Dermis lymphatic vessel endothelial cell (primary cell): ENCODE data around the gene SIGLEC8. TPM values are rescaled to one million over a fixed set of nuclear protein-coding genes. Genes with fewer than 3 reads are reported as not detected.

Experiments
- total RNA-seq: library from RNA; depleted of rRNA; stranded (reverse); fragments of >200 nt; gene quantifications from 2 replicates; pipeline ENCODE4 v1.2.1, GENCODE V29; 2014

The SIGLEC8 gene
- not detected in 2 replicates for total RNA-seq

GRCh38 chr19:51458051-51458645 lies at the start of gene SIGLEC8:
TSS of gene SIGLEC8 (minus strand) at chr19:51458454. CDS start at chr19:51458387, 67 bp downstream.

GRCh38 chr19:51501594-51502263 lies 43.5 kb upstream of the SIGLEC8 start, which contains the start of gene SIGLEC12:
TSS of gene SIGLEC12 (minus strand) at chr19:51501800. CDS start at chr19:51501733, 67 bp downstream.

GRCh38 chr19:51478381-51479234 lies 20.4 kb upstream of the SIGLEC8 start, which contains the start of gene CEACAM18:
TSS of gene CEACAM18 (plus strand) at chr19:51478539.

GRCh38 chr19:51417107-51417809 lies 41.0 kb downstream of the SIGLEC8 start, which contains the start of gene SIGLEC10:
TSS of gene SIGLEC10 (minus strand) at chr19:51417642. CDS start at chr19:51417581, 61 bp downstream.

Other genes starting within 250 kb of the SIGLEC8 start
- not detected in 2 replicates for gene CD33, start 233.4 kb downstream of the SIGLEC8 start, total RNA-seq
- not detected in 2 replicates for gene SIGLECL1, start 207.4 kb downstream of the SIGLEC8 start, total RNA-seq
- gene IGLON5, start 146.8 kb downstream of the SIGLEC8 start, total RNA-seq: not detected in 2 replicates
- 0.09 and 0.11 TPM in 2 replicates for gene VSIG10L, start 116.3 kb downstream of the SIGLEC8 start, total RNA-seq
- 82.4 and 84.5 TPM in 2 replicates for gene ETFB, start 92.1 kb downstream of the SIGLEC8 start, total RNA-seq
- gene CLDND2, start 89.5 kb downstream of the SIGLEC8 start, total RNA-seq: not detected in 2 replicates
- not detected in 2 replicates for gene NKG7, start 85.8 kb downstream of the SIGLEC8 start, total RNA-seq
- gene LIM2, start 70.5 kb downstream of the SIGLEC8 start, total RNA-seq: not detected in 2 replicates
- gene C19orf84, start 67.9 kb downstream of the SIGLEC8 start, total RNA-seq: not detected in 2 replicates
- not detected in 2 replicates for gene SIGLEC10, start 40.8 kb downstream of the SIGLEC8 start, total RNA-seq
- gene CEACAM18, start 20.1 kb upstream of the SIGLEC8 start, total RNA-seq: not detected in 2 replicates
- not detected in 2 replicates for gene SIGLEC12, start 43.3 kb upstream of the SIGLEC8 start, total RNA-seq
- not detected in 2 replicates for gene SIGLEC6, start 73.2 kb upstream of the SIGLEC8 start, total RNA-seq
- 3.5 and 4.5 TPM in 2 replicates for gene ZNF175, start 112.8 kb upstream of the SIGLEC8 start, total RNA-seq
- not detected in 2 replicates for gene SIGLEC5, start 171.9 kb upstream of the SIGLEC8 start, total RNA-seq
- gene SIGLEC14, start 188.4 kb upstream of the SIGLEC8 start, total RNA-seq: not detected in 2 replicates
- gene SPACA6, start 234.9 kb upstream of the SIGLEC8 start, total RNA-seq: 4.8 and 6.4 TPM in 2 replicates